Nephron (organoid): ENCODE measurements around the gene MID1.
A peak's percentile ranks its signal among the peaks of the same experiment; 100 is the strongest.

Source experiments
- H3K27ac Mint-ChIP-seq, 3 experiments: 2 replicates each; pipeline ENCODE4 v1.8.0; 2020; ENCODE audit warnings: mixed read lengths in 3 of 3, mild to moderate bottlenecking in 2 of 3, moderate library complexity in 1 of 3
- H3K27me3 Mint-ChIP-seq: 2 replicates; pipeline ENCODE4 v1.8.0; 2021; ENCODE audit warnings: low read depth, mild to moderate bottlenecking, moderate library complexity, mixed read lengths
- H3K36me3 Mint-ChIP-seq: 2 replicates; pipeline ENCODE4 v1.8.0; 2020; ENCODE audit warnings: low read depth, mixed read lengths
- H3K4me1 Mint-ChIP-seq: 2 replicates; pipeline ENCODE4 v1.8.0; 2020; ENCODE audit warnings: mixed read lengths
- H3K4me3 Mint-ChIP-seq, 3 experiments: 2 replicates each; pipeline ENCODE4 v1.8.0; 2020; ENCODE audit warnings: mild to moderate bottlenecking in 3 of 3, mixed read lengths in 3 of 3, moderate library complexity in 2 of 3
- H3K9me3 Mint-ChIP-seq: 2 replicates; pipeline ENCODE4 v1.8.0; 2020; ENCODE audit warnings: mixed read lengths
- CTCF ChIP-seq, 3 experiments: fragments of 200-600 bp; sonication (generic); IDR thresholded peaks; one replicate each; pipeline ENCODE4 v1.5.0; 2021; ENCODE audit warnings: antibody characterized with exemption in 3 of 3; ENCODE audit not compliant: unreplicated experiment in 3 of 3

MID1 gene

DNA sequence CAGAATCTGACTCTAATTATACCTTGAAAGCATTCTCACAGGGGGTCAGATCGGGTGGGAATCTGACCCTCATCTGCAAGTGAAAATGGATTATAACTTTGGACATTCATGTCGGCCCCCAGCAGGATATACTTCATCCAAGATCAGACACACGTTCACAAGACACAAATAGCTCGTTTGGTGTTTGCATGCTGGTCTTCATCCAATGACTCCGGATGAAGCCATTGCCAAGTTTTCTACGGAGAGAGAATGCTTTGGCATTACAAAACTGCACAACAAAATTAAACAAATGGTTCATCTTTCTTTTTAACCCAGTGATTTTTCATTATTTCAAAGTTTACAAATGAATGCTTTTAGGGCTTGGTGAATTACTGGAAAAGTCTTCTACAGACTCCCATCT, 105.5 kb downstream of the MID1 start:
- Mint-ChIP-seq H3K4me1 (peaks cover 16% of the 10 kb centered on the region), H3K27me3 (no peaks in the 10 kb centered on the region), H3K27ac (no peak overlapping the region), H3K36me3 (peaks cover 12% of the 10 kb centered on the region), H3K9me3 (no peaks in the 10 kb centered on the region), H3K4me3 (no peak overlapping the region)
- no peak for TF ChIP-seq CTCF (IDR thresholded peaks at IDR 0.05; ENCODE audit: unreplicated experiment in 3 of 3)

- no peak for TF ChIP-seq CTCF (IDR thresholded peaks at IDR 0.05; ENCODE audit: unreplicated experiment in 3 of 3)
- no peaks in the 10 kb centered on the region for H3K9me3 Mint-ChIP-seq
- H3K4me3 Mint-ChIP-seq: no peak overlapping the region
- H3K36me3 Mint-ChIP-seq: peaks cover 13% of the 10 kb centered on the region
- no peaks in the 10 kb centered on the region for H3K27me3 Mint-ChIP-seq
- peaks cover 13% of the 10 kb centered on the region for H3K4me1 Mint-ChIP-seq
- H3K27ac Mint-ChIP-seq: no peak overlapping the region
Measured at GRCh38 chrX:10513974-10514373, 106.4 kb downstream of the MID1 start.

GRCh38 chrX:10512741-10513140, 107.6 kb downstream of the MID1 start:
- H3K27me3 Mint-ChIP-seq: no peaks in the 10 kb centered on the region
- TF ChIP-seq CTCF (IDR thresholded peaks at IDR 0.05; ENCODE audit: unreplicated experiment in 3 of 3): no peak
- H3K4me3 Mint-ChIP-seq: no peak overlapping the region
- no peaks in the 10 kb centered on the region for H3K9me3 Mint-ChIP-seq
- peaks cover 9% of the 10 kb centered on the region for H3K36me3 Mint-ChIP-seq
- peaks cover 15% of the 10 kb centered on the region for H3K4me1 Mint-ChIP-seq
- H3K27ac Mint-ChIP-seq: peak overlapping the region in 2 of 3 experiments; percentile 10 to 14

DNA sequence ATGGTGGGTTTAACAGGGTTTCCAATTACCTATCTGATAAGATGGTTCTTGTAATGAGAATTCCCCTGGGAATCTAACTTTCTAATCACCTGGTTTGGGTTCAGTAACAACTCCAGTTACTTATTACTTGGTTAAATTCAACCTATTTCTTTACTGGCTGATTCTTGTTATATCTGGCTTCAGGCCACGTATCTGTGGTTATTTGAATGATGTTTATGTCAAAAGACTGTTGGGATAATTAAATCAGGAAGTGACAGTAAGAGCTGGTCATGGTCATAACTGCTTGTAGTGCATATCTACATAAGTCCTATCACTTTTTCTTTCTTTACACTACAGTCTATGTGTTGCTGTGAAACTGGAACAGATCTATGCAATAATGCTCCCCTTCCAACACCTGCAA, 108.1 kb downstream of the MID1 start:
- H3K4me3 Mint-ChIP-seq: no peak overlapping the region
- H3K4me1 Mint-ChIP-seq: peaks cover 18% of the 10 kb centered on the region
- TF ChIP-seq CTCF (IDR thresholded peaks at IDR 0.05; ENCODE audit: unreplicated experiment in 3 of 3): no peak
- no peaks in the 10 kb centered on the region for H3K27me3 Mint-ChIP-seq
- H3K27ac Mint-ChIP-seq: peak overlapping the region; percentile 10 to 14 (median 12)
- H3K36me3 Mint-ChIP-seq: peaks cover 5% of the 10 kb centered on the region
- H3K9me3 Mint-ChIP-seq: no peaks in the 10 kb centered on the region

DNA sequence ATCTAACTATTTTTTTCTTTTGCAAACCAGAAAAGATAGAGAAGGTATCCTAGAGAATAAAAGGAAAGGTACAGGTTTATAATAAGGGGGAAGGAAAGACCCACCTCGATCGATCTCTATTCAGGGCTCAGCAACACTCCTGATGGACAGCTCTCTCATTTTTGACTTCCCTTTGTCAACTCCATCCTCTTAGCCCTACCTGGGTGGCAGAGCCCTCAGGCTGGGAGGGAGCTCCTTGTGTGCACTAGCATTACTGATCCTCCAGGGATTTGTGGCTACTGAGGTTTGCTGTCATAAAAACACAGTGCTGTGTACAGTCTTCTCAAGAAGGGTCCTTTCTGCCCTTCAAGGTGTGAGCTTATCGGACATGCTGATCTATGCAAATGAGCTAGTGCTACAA, 111.0 kb downstream of the MID1 start:
- H3K9me3 Mint-ChIP-seq: no peaks in the 10 kb centered on the region
- no peak overlapping the region for H3K4me3 Mint-ChIP-seq
- H3K36me3 Mint-ChIP-seq: peaks cover 9% of the 10 kb centered on the region
- H3K4me1 Mint-ChIP-seq: peaks cover 19% of the 10 kb centered on the region
- no peaks in the 10 kb centered on the region for H3K27me3 Mint-ChIP-seq
- no peak overlapping the region for H3K27ac Mint-ChIP-seq
- TF ChIP-seq CTCF (IDR thresholded peaks at IDR 0.05; ENCODE audit: unreplicated experiment in 3 of 3): no peak

DNA sequence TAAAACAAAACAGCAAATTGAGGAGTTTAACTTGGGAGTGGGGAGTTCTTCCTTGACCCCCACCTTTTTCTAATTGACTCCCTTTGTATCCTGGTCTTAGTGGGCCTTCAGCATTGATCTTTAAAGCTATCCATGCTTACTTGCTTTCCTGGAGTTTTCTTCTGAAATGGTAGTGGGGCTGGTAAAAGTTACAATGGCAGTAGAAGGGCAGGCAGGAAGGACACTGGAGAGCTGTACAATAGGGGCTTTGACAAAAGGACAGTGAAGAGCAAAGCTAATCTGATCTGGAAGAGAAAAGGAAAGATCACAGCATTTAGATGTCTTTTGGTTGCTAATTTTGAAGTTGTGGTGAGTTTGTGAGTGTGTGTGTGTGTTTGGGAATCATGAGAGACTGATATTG, 111.5 kb downstream of the MID1 start:
- peaks cover 21% of the 10 kb centered on the region for H3K4me1 Mint-ChIP-seq
- no peaks in the 10 kb centered on the region for H3K9me3 Mint-ChIP-seq
- H3K4me3 Mint-ChIP-seq: no peak overlapping the region
- H3K27me3 Mint-ChIP-seq: no peaks in the 10 kb centered on the region
- H3K27ac Mint-ChIP-seq: no peak overlapping the region
- peaks cover 9% of the 10 kb centered on the region for H3K36me3 Mint-ChIP-seq
- TF ChIP-seq CTCF (IDR thresholded peaks at IDR 0.05; ENCODE audit: unreplicated experiment in 3 of 3): no peak
